Measurements from ENCODE around the gene CENPS.

DNA sequence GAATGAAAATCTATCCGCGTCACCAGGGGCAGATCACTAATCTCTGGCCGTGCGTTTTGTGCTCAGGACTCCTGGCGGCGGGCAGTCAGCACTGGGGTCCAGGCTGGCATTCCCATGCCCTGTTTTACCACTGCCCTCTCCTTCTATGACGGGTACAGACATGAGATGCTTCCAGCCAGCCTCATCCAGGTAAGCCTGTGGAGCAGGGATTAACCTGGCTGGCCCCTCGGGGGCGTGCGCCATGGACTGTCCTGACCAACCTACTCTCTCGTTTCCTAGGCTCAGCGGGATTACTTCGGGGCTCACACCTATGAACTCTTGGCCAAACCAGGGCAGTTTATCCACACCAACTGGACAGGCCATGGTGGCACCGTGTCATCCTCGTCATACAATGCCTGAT lies 10.9 kb upstream of the CENPS start:
- TF ChIP-seq, protein P1, sequence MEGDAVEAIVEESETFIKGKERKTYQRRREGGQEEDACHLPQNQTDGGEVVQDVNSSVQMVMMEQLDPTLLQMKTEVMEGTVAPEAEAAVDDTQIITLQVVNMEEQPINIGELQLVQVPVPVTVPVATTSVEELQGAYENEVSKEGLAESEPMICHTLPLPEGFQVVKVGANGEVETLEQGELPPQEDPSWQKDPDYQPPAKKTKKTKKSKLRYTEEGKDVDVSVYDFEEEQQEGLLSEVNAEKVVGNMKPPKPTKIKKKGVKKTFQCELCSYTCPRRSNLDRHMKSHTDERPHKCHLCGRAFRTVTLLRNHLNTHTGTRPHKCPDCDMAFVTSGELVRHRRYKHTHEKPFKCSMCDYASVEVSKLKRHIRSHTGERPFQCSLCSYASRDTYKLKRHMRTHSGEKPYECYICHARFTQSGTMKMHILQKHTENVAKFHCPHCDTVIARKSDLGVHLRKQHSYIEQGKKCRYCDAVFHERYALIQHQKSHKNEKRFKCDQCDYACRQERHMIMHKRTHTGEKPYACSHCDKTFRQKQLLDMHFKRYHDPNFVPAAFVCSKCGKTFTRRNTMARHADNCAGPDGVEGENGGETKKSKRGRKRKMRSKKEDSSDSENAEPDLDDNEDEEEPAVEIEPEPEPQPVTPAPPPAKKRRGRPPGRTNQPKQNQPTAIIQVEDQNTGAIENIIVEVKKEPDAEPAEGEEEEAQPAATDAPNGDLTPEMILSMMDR (IDR thresholded peaks at IDR 0.05; ENCODE audit: control extremely low read depth in 1 of 3, insufficient read depth in 1 of 3, low read depth in 1 of 3, low read length in 3 of 3) = no peak
- no peak for TF ChIP-seq HDAC6 (IDR thresholded peaks at IDR 0.05; ENCODE audit: low read depth, low read length)
- TF ChIP-seq RAD21 (IDR thresholded peaks at IDR 0.05 in 1 of 2, conservative IDR thresholded peaks at IDR 0.05 in 1 of 2; ENCODE audit: low read depth in 2 of 2, low read length in 2 of 2) = no peak
- no peak for TF ChIP-seq POLR2A (IDR thresholded peaks at IDR 0.05; ENCODE audit: control extremely low read depth in 1 of 2, low read depth in 2 of 2, low read length in 2 of 2)
- TF ChIP-seq CEBPB (IDR thresholded peaks at IDR 0.05; ENCODE audit: low read depth, low read length) = no peak
- no peak for TF ChIP-seq ASH2L (IDR thresholded peaks at IDR 0.05; ENCODE audit: low read length)
- TF ChIP-seq POLR2AphosphoS5 (IDR thresholded peaks at IDR 0.05; ENCODE audit: low read depth, low read length) = no peak
- TF ChIP-seq KDM5A (IDR thresholded peaks at IDR 0.05; ENCODE audit: low read length) = no peak
- no peak for TF ChIP-seq EP300 (IDR thresholded peaks at IDR 0.05; ENCODE audit: borderline replicate concordance in 1 of 2, low read depth in 2 of 2, low read length in 2 of 2)
- TF ChIP-seq HDAC2 (IDR thresholded peaks at IDR 0.05; ENCODE audit: borderline replicate concordance in 1 of 2, low read depth in 2 of 2, low read length in 2 of 2) = no peak
- TF ChIP-seq RNF2 (IDR thresholded peaks at IDR 0.05; ENCODE audit: borderline replicate concordance, low read depth, low read length, missing control alignments, poor library complexity, severe bottlenecking) = no peak
- TF ChIP-seq, protein P2, sequence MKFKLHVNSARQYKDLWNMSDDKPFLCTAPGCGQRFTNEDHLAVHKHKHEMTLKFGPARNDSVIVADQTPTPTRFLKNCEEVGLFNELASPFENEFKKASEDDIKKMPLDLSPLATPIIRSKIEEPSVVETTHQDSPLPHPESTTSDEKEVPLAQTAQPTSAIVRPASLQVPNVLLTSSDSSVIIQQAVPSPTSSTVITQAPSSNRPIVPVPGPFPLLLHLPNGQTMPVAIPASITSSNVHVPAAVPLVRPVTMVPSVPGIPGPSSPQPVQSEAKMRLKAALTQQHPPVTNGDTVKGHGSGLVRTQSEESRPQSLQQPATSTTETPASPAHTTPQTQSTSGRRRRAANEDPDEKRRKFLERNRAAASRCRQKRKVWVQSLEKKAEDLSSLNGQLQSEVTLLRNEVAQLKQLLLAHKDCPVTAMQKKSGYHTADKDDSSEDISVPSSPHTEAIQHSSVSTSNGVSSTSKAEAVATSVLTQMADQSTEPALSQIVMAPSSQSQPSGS (IDR thresholded peaks at IDR 0.05; ENCODE audit: low read length) = no peak

Measured in H1 (cell line).